Esophagus muscularis mucosa (tissue), 4 donors: ENCODE measurements around the gene GPC5. TPM values are rescaled to one million over a fixed set of nuclear protein-coding genes. Genes with fewer than 3 reads are reported as not detected.

Experiments used
- DNase-seq: peaks from one replicate; pipeline ENCODE4 v3.0.0-alpha.2; 2017; ENCODE audit errors: extremely low spot score
- H3K27ac ChIP-seq, 4 donors: fragments of 200-600 bp; sonication (generic); replicated peaks in 1 of 4; 1 replicate in 3 of 4; 2 replicates in 1 of 4; pipeline ENCODE4 v1.5.1; 2016 to 2019; ENCODE audit warnings: mild to moderate bottlenecking in 1 of 4
- H3K27me3 ChIP-seq, 4 donors: fragments of 200-600 bp; sonication (generic); one replicate each; pipeline versions ENCODE4 v1.5.1 to v1.6.0; 2016 to 2019
- H3K36me3 ChIP-seq, 4 donors: fragments of 200-600 bp; sonication (generic); one replicate each; pipeline ENCODE4 v1.5.1; 2016 to 2019
- H3K4me1 ChIP-seq, 4 donors: fragments of 200-600 bp; sonication (generic); one replicate each; pipeline ENCODE4 v1.5.1; 2016 to 2019
- H3K4me3 ChIP-seq, 4 donors: fragments of 200-600 bp; sonication (generic); 1 replicate in 2 of 4; 2 replicates in 2 of 4; pipeline ENCODE4 v1.5.1; 2016 to 2019; ENCODE audit warnings: mild to moderate bottlenecking in 4 of 4, moderate library complexity in 1 of 4
- H3K9me3 ChIP-seq, 4 donors: fragments of 200-600 bp; sonication (generic); 1 replicate in 3 of 4; 2 replicates in 1 of 4; pipeline ENCODE4 v1.5.1; 2016 to 2019
- EP300 ChIP-seq: sonication (generic); formaldehyde crosslinking; IDR thresholded peaks from one replicate; pipeline ENCODE4 v1.6.1; 2017; ENCODE audit warnings: antibody characterized with exemption
- POLR2A ChIP-seq: fragments of 450-650 bp; IDR thresholded peaks from one replicate; pipeline ENCODE4 v1.6.1; 2017; ENCODE audit warnings: antibody characterized with exemption, moderate library complexity, mild to moderate bottlenecking, low read depth
- POLR2AphosphoS5 ChIP-seq, 2 donors: sonication (generic); formaldehyde crosslinking; IDR thresholded peaks; one replicate each; pipeline ENCODE4 v1.6.1; 2017; ENCODE audit warnings: antibody characterized with exemption in 2 of 2
- WGBS: methylation state at CpG from one replicate; pipeline ENCODE4 v1.1.5; 2018; 5-methylcytosine and 5-hydroxymethylcytosine counted together
- intact Hi-C: fragments of 100-400 bp; cut with DNase I; formaldehyde crosslinking; loops from one replicate; pipeline ENCODE4 v1.15.1; 2023
- total RNA-seq, 4 donors: library from RNA; depleted of rRNA; stranded (reverse); fragments of >200 nt; gene quantifications; one replicate each; pipeline versions ENCODE4 v1.1.0 to v1.2.1, GENCODE V29; 2016
- TF ChIP-seq, protein P1 (sequence below), 3 experiments: fragments of 200-600 bp in 2 of 3; fragments of 450-650 bp in 1 of 3; sonication (generic) in 2 of 3; IDR thresholded peaks; one replicate each; pipeline ENCODE4 v1.5.1; 2017 to 2019; ENCODE audit warnings: antibody characterized with exemption in 3 of 3, mild to moderate bottlenecking in 2 of 3, moderate library complexity in 1 of 3

The GPC5 gene
- total RNA-seq, 4 donors from 2014 or later = 0.13 to 0.42 (median 0.33) TPM; not detected in 1

DNA sequence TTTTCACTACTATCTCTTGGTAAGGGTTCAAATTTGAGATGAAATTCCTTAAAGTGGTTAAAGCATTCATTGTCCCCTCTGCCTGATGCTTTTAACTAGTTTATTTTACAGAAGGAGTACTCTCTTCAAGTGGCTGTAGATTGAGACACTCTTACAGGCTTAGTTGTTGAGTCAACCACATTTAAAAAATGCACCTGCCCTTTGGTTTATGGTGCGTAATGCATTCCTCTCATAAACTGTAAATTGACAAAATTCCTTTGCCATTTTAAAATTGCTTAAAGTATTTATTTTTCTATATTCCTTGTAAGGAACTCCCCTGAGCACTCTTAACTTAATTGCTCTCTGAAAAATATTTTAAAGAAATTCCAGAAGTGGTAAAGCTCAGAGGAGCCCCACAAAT lies 826 bp upstream of the GPC5 start:
- no peak for DNase-seq
- 90% methylated on average over 1 of the region's 1 CpG for WGBS
- H3K27me3 ChIP-seq = peaks cover 0 to 70% (median 22%) of the 10 kb centered on the region in 4 donors
- peaks cover 11 to 19% (median 17%) of the 10 kb centered on the region in 4 donors for H3K4me1 ChIP-seq
- H3K9me3 ChIP-seq = no peaks in the 10 kb centered on the region
- H3K4me3 ChIP-seq = no peak overlapping the region
- intact Hi-C loops = no loop called here
- TF ChIP-seq POLR2AphosphoS5 (IDR thresholded peaks at IDR 0.05) = no peak
- TF ChIP-seq EP300 = no peak
- TF ChIP-seq, protein P1, sequence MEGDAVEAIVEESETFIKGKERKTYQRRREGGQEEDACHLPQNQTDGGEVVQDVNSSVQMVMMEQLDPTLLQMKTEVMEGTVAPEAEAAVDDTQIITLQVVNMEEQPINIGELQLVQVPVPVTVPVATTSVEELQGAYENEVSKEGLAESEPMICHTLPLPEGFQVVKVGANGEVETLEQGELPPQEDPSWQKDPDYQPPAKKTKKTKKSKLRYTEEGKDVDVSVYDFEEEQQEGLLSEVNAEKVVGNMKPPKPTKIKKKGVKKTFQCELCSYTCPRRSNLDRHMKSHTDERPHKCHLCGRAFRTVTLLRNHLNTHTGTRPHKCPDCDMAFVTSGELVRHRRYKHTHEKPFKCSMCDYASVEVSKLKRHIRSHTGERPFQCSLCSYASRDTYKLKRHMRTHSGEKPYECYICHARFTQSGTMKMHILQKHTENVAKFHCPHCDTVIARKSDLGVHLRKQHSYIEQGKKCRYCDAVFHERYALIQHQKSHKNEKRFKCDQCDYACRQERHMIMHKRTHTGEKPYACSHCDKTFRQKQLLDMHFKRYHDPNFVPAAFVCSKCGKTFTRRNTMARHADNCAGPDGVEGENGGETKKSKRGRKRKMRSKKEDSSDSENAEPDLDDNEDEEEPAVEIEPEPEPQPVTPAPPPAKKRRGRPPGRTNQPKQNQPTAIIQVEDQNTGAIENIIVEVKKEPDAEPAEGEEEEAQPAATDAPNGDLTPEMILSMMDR (IDR thresholded peaks at IDR 0.05) = no peak
- TF ChIP-seq POLR2A = no peak
- no peak overlapping the region for H3K27ac ChIP-seq
- H3K36me3 ChIP-seq = no peaks in the 10 kb centered on the region

DNA sequence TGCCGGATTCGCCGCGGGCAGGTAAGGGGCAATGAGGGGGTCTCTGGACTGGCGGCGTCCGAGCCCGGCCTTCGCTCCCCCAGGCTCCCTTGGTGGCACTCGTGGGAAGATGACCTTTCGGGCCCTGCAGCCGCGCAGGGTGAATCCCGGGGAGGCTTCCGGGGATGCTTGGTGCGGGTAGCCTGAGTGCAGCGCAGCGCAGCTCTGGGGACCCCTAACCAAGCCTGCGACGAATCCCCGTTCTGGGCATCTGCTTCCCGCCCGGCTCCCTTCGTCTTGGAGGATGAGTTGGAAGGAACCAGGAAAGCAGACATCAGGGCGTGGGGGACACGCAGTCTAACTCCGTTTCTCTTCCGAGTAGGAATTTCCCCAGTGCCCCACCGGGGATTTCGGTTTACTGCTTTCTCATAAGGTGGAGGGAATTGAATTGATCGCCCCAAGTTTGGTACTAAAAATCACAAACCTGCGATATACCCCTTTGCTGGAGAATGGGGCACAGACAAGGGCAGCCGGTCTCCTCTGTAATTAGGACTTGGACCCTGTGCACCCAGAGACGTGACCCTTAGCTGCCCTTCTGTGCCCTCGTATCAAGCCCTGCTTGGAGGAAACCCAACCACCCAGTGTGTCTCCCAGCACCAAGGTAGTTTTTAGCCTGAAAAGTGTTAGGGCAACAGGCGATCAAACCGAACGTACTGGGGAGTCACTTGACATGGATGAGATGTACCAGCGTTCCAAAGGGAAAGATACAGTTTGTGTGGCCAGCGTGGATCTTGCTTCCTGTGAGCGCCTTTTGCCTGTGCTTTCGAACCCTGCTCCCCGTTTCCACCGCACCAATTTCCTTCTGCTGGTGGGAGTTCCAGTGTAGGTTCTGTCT lies 1.0 kb downstream of the GPC5 start:
- Histone ChIP-seq H3K27me3 (peaks cover 0 to 62% (median 22%) of the 10 kb centered on the region in 4 donors), H3K9me3 (no peaks in the 10 kb centered on the region), H3K27ac (no peak overlapping the region), H3K4me3 (peak overlapping the region; percentile 52 to 60 (median 54)), H3K36me3 (no peaks in the 10 kb centered on the region), H3K4me1 (peaks cover 11 to 19% (median 17%) of the 10 kb centered on the region in 4 donors)
- 59% methylated on average over 27 of the region's 44 CpGs for WGBS
- TF ChIP-seq, protein P1 (IDR thresholded peaks at IDR 0.05) = no peak
- TF ChIP-seq EP300 = no peak
- no peak for TF ChIP-seq POLR2A
- no peak for TF ChIP-seq POLR2AphosphoS5 (IDR thresholded peaks at IDR 0.05)
- no peak for DNase-seq
- intact Hi-C loops = no loop called here

DNA sequence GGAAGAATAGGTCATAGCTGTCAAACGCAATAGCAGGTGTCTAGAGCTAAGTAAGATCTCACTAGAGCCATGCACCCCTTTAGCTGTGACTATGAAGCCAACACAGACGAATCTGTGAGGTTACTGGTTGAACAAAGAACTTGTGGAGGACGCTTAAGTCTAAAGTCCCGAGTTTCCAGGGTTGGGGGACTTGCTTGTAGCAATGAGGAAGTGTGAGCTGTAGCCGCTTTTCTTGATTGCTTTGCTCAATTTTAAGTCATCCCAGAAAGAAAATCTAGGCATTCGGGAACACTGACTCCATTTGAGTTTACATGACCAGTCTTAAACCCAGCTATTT lies 1.6 kb downstream of the GPC5 start:
- peaks cover 0 to 56% (median 22%) of the 10 kb centered on the region in 4 donors for H3K27me3 ChIP-seq

DNA sequence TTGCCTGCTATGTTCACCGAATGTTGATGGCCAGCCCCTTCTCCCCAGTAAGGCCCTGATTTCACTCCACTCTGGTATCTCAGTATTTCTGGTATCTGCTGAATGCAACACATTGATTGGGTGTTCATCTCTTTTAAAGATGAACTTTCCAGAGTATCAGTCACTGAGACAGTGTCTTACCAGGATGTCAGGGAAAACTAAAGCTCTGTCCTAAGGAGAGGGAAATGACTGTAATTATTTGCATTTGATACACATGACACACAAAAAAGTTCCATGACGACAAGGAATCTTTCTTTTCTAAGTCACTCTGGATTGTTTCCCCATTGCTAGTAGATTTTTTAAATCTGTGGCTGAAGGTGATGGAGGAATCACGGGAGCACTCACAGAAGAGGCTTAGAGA lies 2.2 kb downstream of the GPC5 start:
- peaks cover 0 to 49% (median 19%) of the 10 kb centered on the region in 4 donors for H3K27me3 ChIP-seq
- no peaks in the 10 kb centered on the region for H3K9me3 ChIP-seq
- no peak overlapping the region for H3K27ac ChIP-seq
- DNase-seq = no peak
- H3K4me3 ChIP-seq = no peak overlapping the region
- H3K4me1 ChIP-seq = peaks cover 11 to 19% (median 17%) of the 10 kb centered on the region in 4 donors
- H3K36me3 ChIP-seq = no peaks in the 10 kb centered on the region
- WGBS = 73% methylated on average over 3 of the region's 3 CpGs
- TF ChIP-seq POLR2A = no peak
- TF ChIP-seq, protein P1 (IDR thresholded peaks at IDR 0.05) = no peak
- TF ChIP-seq EP300 = no peak
- no peak for TF ChIP-seq POLR2AphosphoS5 (IDR thresholded peaks at IDR 0.05)
- intact Hi-C loops = no loop called here

More for the DNA sequence above, 1.6 kb downstream of the GPC5 start:
- Histone ChIP-seq H3K36me3 (no peaks in the 10 kb centered on the region), H3K9me3 (no peaks in the 10 kb centered on the region), H3K27ac (no peak overlapping the region), H3K4me1 (peaks cover 11 to 19% (median 17%) of the 10 kb centered on the region in 4 donors), H3K4me3 (no peak overlapping the region)
- no peak for TF ChIP-seq POLR2AphosphoS5 (IDR thresholded peaks at IDR 0.05)
- TF ChIP-seq, protein P1 (IDR thresholded peaks at IDR 0.05) = no peak
- TF ChIP-seq EP300 = no peak
- no peak for TF ChIP-seq POLR2A
- intact Hi-C loops = no loop called here
- DNase-seq = no peak
- WGBS = 66% methylated on average over 6 of the region's 6 CpGs
